Peyer's patch (tissue), 4 donors: ENCODE measurements around the gene PLPPR5.

Source experiments
- CTCF ChIP-seq, 6 experiments: fragments of 450-650 bp in 4 of 6; fragments of 200-600 bp in 2 of 6; sonication (generic) in 1 of 6; IDR thresholded peaks; one replicate each; pipeline ENCODE4 v1.5.1; 2017 to 2019; ENCODE audit warnings: antibody characterized with exemption in 6 of 6, mild to moderate bottlenecking in 3 of 6, moderate library complexity in 1 of 6
- POLR2A ChIP-seq, 2 donors: fragments of 450-650 bp; IDR thresholded peaks; one replicate each; pipeline ENCODE4 v1.5.1; 2017; ENCODE audit warnings: antibody characterized with exemption in 2 of 2, mild to moderate bottlenecking in 2 of 2, moderate library complexity in 2 of 2

GRCh38 chr1:98903726-98904125 is 100.9 kb downstream of the PLPPR5 start:
- TF ChIP-seq POLR2A (IDR thresholded peaks at IDR 0.05) (no peak), CTCF (IDR thresholded peaks at IDR 0.05) (no peak)
